Type B pancreatic cell (in vitro differentiated cells): ENCODE data around the gene TNFRSF19. TPM values are rescaled to one million over a fixed set of nuclear protein-coding genes. Genes with fewer than 3 reads are reported as not detected.

Experiments
- DNase-seq: peaks from one replicate; pipeline ENCODE4 v3.0.0; 2021; ENCODE audit warnings: mixed read lengths; ENCODE audit not compliant: unreplicated experiment; ENCODE audit errors: extremely low spot score
- H3K27ac Mint-ChIP-seq: 2 replicates; pipeline ENCODE4 v1.8.0; 2021; ENCODE audit warnings: mild to moderate bottlenecking, mixed read lengths
- H3K27me3 Mint-ChIP-seq: 2 replicates; pipeline ENCODE4 v1.8.0; 2021; ENCODE audit warnings: mixed read lengths
- H3K36me3 Mint-ChIP-seq: 2 replicates; pipeline ENCODE4 v1.8.0; 2021; ENCODE audit warnings: mixed read lengths
- H3K4me1 Mint-ChIP-seq: one replicate; pipeline ENCODE4 v1.8.0; 2021; ENCODE audit warnings: mixed read lengths; ENCODE audit not compliant: unreplicated experiment
- H3K4me3 Mint-ChIP-seq: 2 replicates; pipeline ENCODE4 v1.8.0; 2021; ENCODE audit warnings: mild to moderate bottlenecking, mixed read lengths
- H3K9me3 Mint-ChIP-seq: 2 replicates; pipeline ENCODE4 v1.8.0; 2021; ENCODE audit warnings: mixed read lengths
- CTCF ChIP-seq: fragments of 200-600 bp; sonication (generic); conservative IDR thresholded peaks from 2 replicates; pipeline ENCODE4 v1.5.0; 2021; ENCODE audit warnings: antibody characterized with exemption, mild to moderate bottlenecking
- total RNA-seq: library from RNA; stranded (reverse); gene quantifications from 2 replicates; pipeline ENCODE4 v1.2.1, GENCODE V29; 2021; ENCODE audit warnings: low replicate concordance

Gene TNFRSF19
- total RNA-seq, 1 donor from 2014 or later = 64.4 TPM

- Mint-ChIP-seq H3K36me3 (peaks cover 43% of the 10 kb centered on the region), H3K4me3 (no peak overlapping the region), H3K27me3 (no peaks in the 10 kb centered on the region), H3K27ac (no peak overlapping the region), H3K9me3 (peaks cover 3% of the 10 kb centered on the region), H3K4me1 (peaks cover 16% of the 10 kb centered on the region)
- TF ChIP-seq CTCF = no peak
- no peak for DNase-seq
Measured at GRCh38 chr13:23643338-23644125, 73.3 kb downstream of the TNFRSF19 start.

- no peak for DNase-seq
- Mint-ChIP-seq H3K4me1 (peaks cover 16% of the 10 kb centered on the region), H3K4me3 (no peak overlapping the region), H3K36me3 (peaks cover 43% of the 10 kb centered on the region), H3K9me3 (peaks cover 7% of the 10 kb centered on the region), H3K27ac (no peak overlapping the region), H3K27me3 (no peaks in the 10 kb centered on the region)
- no peak for TF ChIP-seq CTCF
Measured at GRCh38 chr13:23644126-23644419, 73.9 kb downstream of the TNFRSF19 start.

- Mint-ChIP-seq H3K9me3 (peaks cover 7% of the 10 kb centered on the region), H3K4me1 (peaks cover 12% of the 10 kb centered on the region), H3K27me3 (no peaks in the 10 kb centered on the region), H3K36me3 (peaks cover 48% of the 10 kb centered on the region), H3K27ac (no peak overlapping the region), H3K4me3 (no peak overlapping the region)
- DNase-seq = no peak
- TF ChIP-seq CTCF = no peak
Measured at GRCh38 chr13:23644527-23645138, 74.4 kb downstream of the TNFRSF19 start.

- no peak for DNase-seq
- Mint-ChIP-seq H3K4me3 (no peak overlapping the region), H3K4me1 (peaks cover 7% of the 10 kb centered on the region), H3K27ac (no peak overlapping the region), H3K9me3 (peaks cover 7% of the 10 kb centered on the region), H3K36me3 (peaks cover 49% of the 10 kb centered on the region), H3K27me3 (no peaks in the 10 kb centered on the region)
- no peak for TF ChIP-seq CTCF
Measured at GRCh38 chr13:23645851-23646250, 75.6 kb downstream of the TNFRSF19 start.

GRCh38 chr13:23651439-23651838 lies 81.2 kb downstream of the TNFRSF19 start:
- Mint-ChIP-seq H3K27ac (no peak overlapping the region), H3K4me1 (peaks cover 25% of the 10 kb centered on the region), H3K4me3 (no peak overlapping the region), H3K9me3 (peaks cover 12% of the 10 kb centered on the region), H3K36me3 (peaks cover 43% of the 10 kb centered on the region), H3K27me3 (no peaks in the 10 kb centered on the region)
- TF ChIP-seq CTCF = no peak
- DNase-seq = no peak
